HepG2 (cell line): ENCODE results near the gene ARHGAP35.

Source experiments
- SIN3A ChIP-seq: IDR thresholded peaks from 2 replicates; pipeline ENCODE4 v1.6.1; 2011; ENCODE audit warnings: low read depth, mild to moderate bottlenecking, control low read depth, low read length, borderline replicate concordance
- ZNF775 ChIP-seq: sonication (generic); formaldehyde crosslinking; IDR thresholded peaks from 2 replicates; pipeline ENCODE4 v1.4.0; 2020; ENCODE audit warnings: missing genetic modification reagents, mild to moderate bottlenecking, moderate library complexity, borderline replicate concordance
- TF ChIP-seq, protein P1 (sequence below): sonication (generic); formaldehyde crosslinking; IDR thresholded peaks from 2 replicates; pipeline ENCODE4 v1.9.0; 2022; ENCODE audit warnings: missing genetic modification reagents, mild to moderate bottlenecking, borderline replicate concordance
- TF ChIP-seq, protein P2 (sequence below): sonication (generic); formaldehyde crosslinking; IDR thresholded peaks from 2 replicates; pipeline ENCODE4 v1.5.0; 2020; ENCODE audit warnings: mild to moderate bottlenecking, missing genetic modification reagents, moderate library complexity
- TF ChIP-seq, protein P3 (sequence below): sonication (generic); formaldehyde crosslinking; IDR thresholded peaks from 2 replicates; pipeline ENCODE4 v1.4.0; 2020; ENCODE audit warnings: missing genetic modification reagents, mild to moderate bottlenecking, borderline replicate concordance

DNA sequence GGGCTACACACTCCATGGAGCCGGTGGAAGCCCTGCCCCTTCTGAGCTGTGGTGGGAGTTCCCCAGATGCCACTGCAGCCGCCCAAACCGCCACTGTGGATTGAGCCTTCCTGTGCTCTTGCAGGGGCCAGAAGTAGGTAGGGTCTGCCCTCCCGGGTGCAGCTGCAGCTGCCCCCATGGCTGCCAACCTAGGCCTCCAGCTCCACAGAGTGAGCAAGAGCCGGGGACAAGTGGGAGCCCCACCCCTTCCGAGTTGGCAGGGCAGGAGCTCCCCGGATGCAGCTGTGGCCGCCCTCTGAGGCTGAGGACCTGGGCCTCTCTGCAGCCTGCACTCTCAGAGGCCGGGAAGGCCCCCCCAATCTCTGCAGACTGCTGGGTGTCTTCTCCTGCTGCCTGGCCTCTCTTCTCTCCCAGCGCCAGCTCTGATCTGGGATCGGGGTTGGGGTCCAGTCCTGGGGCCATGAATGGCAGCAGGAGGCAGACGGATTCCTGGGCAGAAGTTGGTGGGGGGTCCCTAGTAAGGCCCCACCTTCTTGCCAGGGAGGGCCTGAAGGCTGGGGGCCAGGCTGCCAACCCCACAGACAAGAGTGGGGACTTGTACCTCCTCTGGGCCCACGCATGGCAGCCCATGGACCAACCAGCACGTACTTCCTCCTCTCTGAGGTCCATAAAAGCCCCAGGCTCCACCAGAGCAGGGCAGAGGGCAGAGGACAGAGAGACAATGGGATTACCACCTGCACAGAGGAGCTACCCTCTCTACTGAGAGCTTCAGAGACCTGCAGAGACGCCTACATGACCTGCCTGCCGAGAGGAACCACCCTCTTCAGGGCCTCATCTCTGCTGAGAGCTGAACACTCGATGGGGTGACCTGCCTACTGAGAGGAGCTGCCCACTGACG is 39.0 kb upstream of the ARHGAP35 start:
- TF ChIP-seq, protein P1, sequence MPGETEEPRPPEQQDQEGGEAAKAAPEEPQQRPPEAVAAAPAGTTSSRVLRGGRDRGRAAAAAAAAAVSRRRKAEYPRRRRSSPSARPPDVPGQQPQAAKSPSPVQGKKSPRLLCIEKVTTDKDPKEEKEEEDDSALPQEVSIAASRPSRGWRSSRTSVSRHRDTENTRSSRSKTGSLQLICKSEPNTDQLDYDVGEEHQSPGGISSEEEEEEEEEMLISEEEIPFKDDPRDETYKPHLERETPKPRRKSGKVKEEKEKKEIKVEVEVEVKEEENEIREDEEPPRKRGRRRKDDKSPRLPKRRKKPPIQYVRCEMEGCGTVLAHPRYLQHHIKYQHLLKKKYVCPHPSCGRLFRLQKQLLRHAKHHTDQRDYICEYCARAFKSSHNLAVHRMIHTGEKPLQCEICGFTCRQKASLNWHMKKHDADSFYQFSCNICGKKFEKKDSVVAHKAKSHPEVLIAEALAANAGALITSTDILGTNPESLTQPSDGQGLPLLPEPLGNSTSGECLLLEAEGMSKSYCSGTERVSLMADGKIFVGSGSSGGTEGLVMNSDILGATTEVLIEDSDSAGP (CRISPR knock-in tag), result peak; percentile 39; the same call in 1 of the 2 replicates
- no peak for TF ChIP-seq ZNF775
- TF ChIP-seq SIN3A, result 0 out of 2 replicates have a peak, but pooled peaks have one; percentile 70
- TF ChIP-seq, protein P2, sequence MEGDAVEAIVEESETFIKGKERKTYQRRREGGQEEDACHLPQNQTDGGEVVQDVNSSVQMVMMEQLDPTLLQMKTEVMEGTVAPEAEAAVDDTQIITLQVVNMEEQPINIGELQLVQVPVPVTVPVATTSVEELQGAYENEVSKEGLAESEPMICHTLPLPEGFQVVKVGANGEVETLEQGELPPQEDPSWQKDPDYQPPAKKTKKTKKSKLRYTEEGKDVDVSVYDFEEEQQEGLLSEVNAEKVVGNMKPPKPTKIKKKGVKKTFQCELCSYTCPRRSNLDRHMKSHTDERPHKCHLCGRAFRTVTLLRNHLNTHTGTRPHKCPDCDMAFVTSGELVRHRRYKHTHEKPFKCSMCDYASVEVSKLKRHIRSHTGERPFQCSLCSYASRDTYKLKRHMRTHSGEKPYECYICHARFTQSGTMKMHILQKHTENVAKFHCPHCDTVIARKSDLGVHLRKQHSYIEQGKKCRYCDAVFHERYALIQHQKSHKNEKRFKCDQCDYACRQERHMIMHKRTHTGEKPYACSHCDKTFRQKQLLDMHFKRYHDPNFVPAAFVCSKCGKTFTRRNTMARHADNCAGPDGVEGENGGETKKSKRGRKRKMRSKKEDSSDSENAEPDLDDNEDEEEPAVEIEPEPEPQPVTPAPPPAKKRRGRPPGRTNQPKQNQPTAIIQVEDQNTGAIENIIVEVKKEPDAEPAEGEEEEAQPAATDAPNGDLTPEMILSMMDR (CRISPR knock-in tag), result no peak
- TF ChIP-seq, protein P3, sequence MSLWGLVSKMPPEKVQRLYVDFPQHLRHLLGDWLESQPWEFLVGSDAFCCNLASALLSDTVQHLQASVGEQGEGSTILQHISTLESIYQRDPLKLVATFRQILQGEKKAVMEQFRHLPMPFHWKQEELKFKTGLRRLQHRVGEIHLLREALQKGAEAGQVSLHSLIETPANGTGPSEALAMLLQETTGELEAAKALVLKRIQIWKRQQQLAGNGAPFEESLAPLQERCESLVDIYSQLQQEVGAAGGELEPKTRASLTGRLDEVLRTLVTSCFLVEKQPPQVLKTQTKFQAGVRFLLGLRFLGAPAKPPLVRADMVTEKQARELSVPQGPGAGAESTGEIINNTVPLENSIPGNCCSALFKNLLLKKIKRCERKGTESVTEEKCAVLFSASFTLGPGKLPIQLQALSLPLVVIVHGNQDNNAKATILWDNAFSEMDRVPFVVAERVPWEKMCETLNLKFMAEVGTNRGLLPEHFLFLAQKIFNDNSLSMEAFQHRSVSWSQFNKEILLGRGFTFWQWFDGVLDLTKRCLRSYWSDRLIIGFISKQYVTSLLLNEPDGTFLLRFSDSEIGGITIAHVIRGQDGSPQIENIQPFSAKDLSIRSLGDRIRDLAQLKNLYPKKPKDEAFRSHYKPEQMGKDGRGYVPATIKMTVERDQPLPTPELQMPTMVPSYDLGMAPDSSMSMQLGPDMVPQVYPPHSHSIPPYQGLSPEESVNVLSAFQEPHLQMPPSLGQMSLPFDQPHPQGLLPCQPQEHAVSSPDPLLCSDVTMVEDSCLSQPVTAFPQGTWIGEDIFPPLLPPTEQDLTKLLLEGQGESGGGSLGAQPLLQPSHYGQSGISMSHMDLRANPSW, result no peak
